Measurements from ENCODE around the gene LCE1C. TPM values are rescaled to one million over a fixed set of nuclear protein-coding genes. Genes with fewer than 3 reads are reported as not detected.

Gene LCE1C
- total RNA-seq, 1 experiment from 2014 or later, result not detected

DNA sequence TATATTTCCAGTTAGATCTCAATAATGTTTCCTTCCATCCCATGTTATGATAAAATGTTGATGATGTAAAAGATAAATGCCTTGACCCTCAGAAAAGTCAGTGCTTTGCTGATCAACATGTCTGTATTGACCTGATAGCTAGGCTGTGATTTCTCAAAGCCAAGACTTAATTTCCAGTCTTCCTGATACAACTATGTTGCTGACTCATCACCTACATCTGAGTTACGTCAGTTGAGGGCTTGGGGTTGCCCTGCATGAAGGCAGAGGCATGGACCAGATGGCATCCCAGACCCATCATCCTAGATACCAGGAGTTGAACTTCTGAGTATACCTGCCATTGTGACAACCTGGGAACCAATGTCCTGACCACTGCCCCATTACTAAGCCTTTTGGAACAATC lies 5.1 kb downstream of the LCE1C start:
- CTCF ChIA-PET, result no interaction called here
- ATAC-seq, result no peak
- intact Hi-C loops (cut with micrococcal nuclease; ENCODE audit: unreplicated experiment), result no loop called here

GRCh38 chr1:152796421-152796820 lies 10.0 kb downstream of the LCE1C start, which contains the start of gene LCE1D:
Gene LCE1D (plus strand): TSS chr1:152796721. CDS start chr1:152797795, 1,074 bp downstream.
- Histone ChIP-seq H3K27me3 (ENCODE audit: control insufficient read depth, insufficient read depth, low read length) (peaks cover 2% of the 10 kb centered on the region; the same call in 1 of the 2 replicates), H3K9me3 (ENCODE audit: control insufficient read depth, insufficient read depth, low read depth, low read length) (no peaks in the 10 kb centered on the region), H3K27ac (ENCODE audit: low read length) (no peak within 1 kb of the TSS), H3K4me3 (ENCODE audit: low read depth in 2 of 2, low read length in 2 of 2) (no peak within 1 kb of the TSS), H3K36me3 (ENCODE audit: control insufficient read depth, insufficient read depth, low read length) (no peaks in the 10 kb centered on the region), H3K4me1 (ENCODE audit: control insufficient read depth, insufficient read depth, low read length) (no peaks in the 10 kb centered on the region)
- ChIA-PET POLR2A (interaction anchor here (0.6 kb wide), 1 partner anchor 943 kb away, joined by 19 read pairs; no protein-coding TSS in a partner anchor), CTCF (no interaction called here)
- ATAC-seq (no peak), DNase-seq (ENCODE audit: low read depth, low spot score) (no peak)
- intact Hi-C loops (cut with micrococcal nuclease; ENCODE audit: unreplicated experiment), result no loop called here
- in situ Hi-C loops (cut with HindIII; ENCODE audit: low pct_unique_long_range_greater_than_20kb, low sequenced_read_pairs), result no loop called here
- TF ChIP-seq, protein P1, sequence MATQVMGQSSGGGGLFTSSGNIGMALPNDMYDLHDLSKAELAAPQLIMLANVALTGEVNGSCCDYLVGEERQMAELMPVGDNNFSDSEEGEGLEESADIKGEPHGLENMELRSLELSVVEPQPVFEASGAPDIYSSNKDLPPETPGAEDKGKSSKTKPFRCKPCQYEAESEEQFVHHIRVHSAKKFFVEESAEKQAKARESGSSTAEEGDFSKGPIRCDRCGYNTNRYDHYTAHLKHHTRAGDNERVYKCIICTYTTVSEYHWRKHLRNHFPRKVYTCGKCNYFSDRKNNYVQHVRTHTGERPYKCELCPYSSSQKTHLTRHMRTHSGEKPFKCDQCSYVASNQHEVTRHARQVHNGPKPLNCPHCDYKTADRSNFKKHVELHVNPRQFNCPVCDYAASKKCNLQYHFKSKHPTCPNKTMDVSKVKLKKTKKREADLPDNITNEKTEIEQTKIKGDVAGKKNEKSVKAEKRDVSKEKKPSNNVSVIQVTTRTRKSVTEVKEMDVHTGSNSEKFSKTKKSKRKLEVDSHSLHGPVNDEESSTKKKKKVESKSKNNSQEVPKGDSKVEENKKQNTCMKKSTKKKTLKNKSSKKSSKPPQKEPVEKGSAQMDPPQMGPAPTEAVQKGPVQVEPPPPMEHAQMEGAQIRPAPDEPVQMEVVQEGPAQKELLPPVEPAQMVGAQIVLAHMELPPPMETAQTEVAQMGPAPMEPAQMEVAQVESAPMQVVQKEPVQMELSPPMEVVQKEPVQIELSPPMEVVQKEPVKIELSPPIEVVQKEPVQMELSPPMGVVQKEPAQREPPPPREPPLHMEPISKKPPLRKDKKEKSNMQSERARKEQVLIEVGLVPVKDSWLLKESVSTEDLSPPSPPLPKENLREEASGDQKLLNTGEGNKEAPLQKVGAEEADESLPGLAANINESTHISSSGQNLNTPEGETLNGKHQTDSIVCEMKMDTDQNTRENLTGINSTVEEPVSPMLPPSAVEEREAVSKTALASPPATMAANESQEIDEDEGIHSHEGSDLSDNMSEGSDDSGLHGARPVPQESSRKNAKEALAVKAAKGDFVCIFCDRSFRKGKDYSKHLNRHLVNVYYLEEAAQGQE (IDR thresholded peaks at IDR 0.05; ENCODE audit: insufficient read depth in 1 of 2, low read depth in 2 of 2, low read length in 1 of 2), result no peak
- TF ChIP-seq TCF7L2 (IDR thresholded peaks at IDR 0.05; ENCODE audit: low read depth, low read length) (no peak), CTCF (IDR thresholded peaks at IDR 0.05) (no peak), POLR2AphosphoS5 (IDR thresholded peaks at IDR 0.05; ENCODE audit: low read depth, low read length) (no peak), SIN3A (IDR thresholded peaks at IDR 0.05; ENCODE audit: borderline replicate concordance, insufficient read depth, low read depth, low read length) (no peak)
- no TSS peak for BruUV-seq (replicated peaks)

More for the DNA sequence above, 5.1 kb downstream of the LCE1C start:
- peaks cover 2% of the 10 kb centered on the region; the same call in 1 of the 2 replicates for H3K27me3 ChIP-seq (ENCODE audit: control insufficient read depth, insufficient read depth, low read length)
- H3K9me3 ChIP-seq (ENCODE audit: control insufficient read depth, insufficient read depth, low read depth, low read length), result no peaks in the 10 kb centered on the region
- no peaks in the 10 kb centered on the region for H3K36me3 ChIP-seq (ENCODE audit: control insufficient read depth, insufficient read depth, low read length)
- H3K27ac ChIP-seq (ENCODE audit: low read length), result no peak overlapping the region
- DNase-seq (ENCODE audit: low read depth, low spot score), result no peak
- H3K4me1 ChIP-seq (ENCODE audit: control insufficient read depth, insufficient read depth, low read length), result no peaks in the 10 kb centered on the region
- TF ChIP-seq, protein P1 (IDR thresholded peaks at IDR 0.05; ENCODE audit: insufficient read depth in 1 of 2, low read depth in 2 of 2, low read length in 1 of 2), result no peak
- TF ChIP-seq TCF7L2 (IDR thresholded peaks at IDR 0.05; ENCODE audit: low read depth, low read length) (no peak), SIN3A (IDR thresholded peaks at IDR 0.05; ENCODE audit: borderline replicate concordance, insufficient read depth, low read depth, low read length) (no peak), POLR2AphosphoS5 (IDR thresholded peaks at IDR 0.05; ENCODE audit: low read depth, low read length) (no peak), CTCF (IDR thresholded peaks at IDR 0.05) (no peak)
- in situ Hi-C loops (cut with HindIII; ENCODE audit: low pct_unique_long_range_greater_than_20kb, low sequenced_read_pairs), result no loop called here
- no TSS peak for BruUV-seq (replicated peaks)
- H3K4me3 ChIP-seq (ENCODE audit: low read depth in 2 of 2, low read length in 2 of 2), result no peak overlapping the region
- POLR2A ChIA-PET, result no interaction called here

Data from Panc1 (cell line).